ENCODE measurements around the gene NSRP1.
"Not testable (repeated sequence)": the region's sequence is repeated elsewhere in the genome, so short reads cannot be mapped to it uniquely, and the experiment has no call there.

DNA sequence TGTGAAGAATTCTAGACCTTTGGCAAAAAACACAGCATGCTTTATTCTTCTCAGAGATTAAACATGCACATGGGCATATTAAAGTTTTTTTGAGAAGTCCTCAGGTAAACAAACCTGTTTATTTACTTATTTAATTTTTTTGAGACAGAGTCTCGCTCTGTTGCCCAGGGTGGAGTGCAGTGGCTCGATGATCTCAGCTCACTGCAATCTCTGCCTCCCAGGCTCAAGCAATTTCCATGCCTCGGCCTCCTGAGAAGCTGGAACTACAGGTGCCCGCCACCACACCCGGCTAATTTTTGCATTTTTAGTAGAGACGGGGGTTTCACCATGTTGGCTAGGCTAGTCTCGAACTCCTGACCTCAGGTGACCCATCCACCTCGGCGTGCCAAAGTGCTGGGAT lies 84.0 kb downstream of the NSRP1 start:
- not testable (repeated sequence) for TF ChIP-seq POLR2A (IDR thresholded peaks at IDR 0.05; ENCODE audit: extremely low read depth, insufficient read length)
- TF ChIP-seq, protein P1, sequence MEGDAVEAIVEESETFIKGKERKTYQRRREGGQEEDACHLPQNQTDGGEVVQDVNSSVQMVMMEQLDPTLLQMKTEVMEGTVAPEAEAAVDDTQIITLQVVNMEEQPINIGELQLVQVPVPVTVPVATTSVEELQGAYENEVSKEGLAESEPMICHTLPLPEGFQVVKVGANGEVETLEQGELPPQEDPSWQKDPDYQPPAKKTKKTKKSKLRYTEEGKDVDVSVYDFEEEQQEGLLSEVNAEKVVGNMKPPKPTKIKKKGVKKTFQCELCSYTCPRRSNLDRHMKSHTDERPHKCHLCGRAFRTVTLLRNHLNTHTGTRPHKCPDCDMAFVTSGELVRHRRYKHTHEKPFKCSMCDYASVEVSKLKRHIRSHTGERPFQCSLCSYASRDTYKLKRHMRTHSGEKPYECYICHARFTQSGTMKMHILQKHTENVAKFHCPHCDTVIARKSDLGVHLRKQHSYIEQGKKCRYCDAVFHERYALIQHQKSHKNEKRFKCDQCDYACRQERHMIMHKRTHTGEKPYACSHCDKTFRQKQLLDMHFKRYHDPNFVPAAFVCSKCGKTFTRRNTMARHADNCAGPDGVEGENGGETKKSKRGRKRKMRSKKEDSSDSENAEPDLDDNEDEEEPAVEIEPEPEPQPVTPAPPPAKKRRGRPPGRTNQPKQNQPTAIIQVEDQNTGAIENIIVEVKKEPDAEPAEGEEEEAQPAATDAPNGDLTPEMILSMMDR (IDR thresholded peaks at IDR 0.05; ENCODE audit: low read depth, low read length) = not testable (repeated sequence)
- TF ChIP-seq, protein P2, sequence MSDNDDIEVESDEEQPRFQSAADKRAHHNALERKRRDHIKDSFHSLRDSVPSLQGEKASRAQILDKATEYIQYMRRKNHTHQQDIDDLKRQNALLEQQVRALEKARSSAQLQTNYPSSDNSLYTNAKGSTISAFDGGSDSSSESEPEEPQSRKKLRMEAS (IDR thresholded peaks at IDR 0.05; ENCODE audit: low read depth, low read length) = not testable (repeated sequence)
